MM.1S (cell line): Measurements from ENCODE around the gene RNF214.

Experiments used
- DNase-seq: peaks from one replicate; pipeline ENCODE4 v3.0.0-alpha.2; 2015
- H2AFZ ChIP-seq: fragments of 300-600 bp; sonication (generic); 2 replicates; pipeline ENCODE4 v1.6.0; 2016; ENCODE audit warnings: antibody characterized with exemption, low read length
- H3F3A ChIP-seq: fragments of 300-600 bp; sonication (generic); 2 replicates; pipeline ENCODE4 v1.6.1; 2016; ENCODE audit warnings: mild to moderate bottlenecking, antibody characterized with exemption, low read length, moderate library complexity, mixed read lengths; ENCODE audit not compliant: insufficient read depth
- H3K27ac ChIP-seq: fragments of 300-600 bp; sonication (generic); 2 replicates; pipeline ENCODE4 v1.5.1; 2016; ENCODE audit warnings: mild to moderate bottlenecking, low read length
- H3K27me3 ChIP-seq: fragments of 300-600 bp; sonication (generic); replicated peaks from 2 replicates; pipeline ENCODE4 v1.6.0; 2016; ENCODE audit warnings: low read length; ENCODE audit not compliant: insufficient read depth
- H3K36me3 ChIP-seq: fragments of 300-600 bp; sonication (generic); replicated peaks from 2 replicates; pipeline ENCODE4 v1.6.1; 2016; ENCODE audit warnings: mild to moderate bottlenecking, low read length, mixed read lengths; ENCODE audit not compliant: insufficient read depth
- H3K4me1 ChIP-seq: fragments of 300-600 bp; sonication (generic); 2 replicates; pipeline ENCODE4 v1.6.1; 2016; ENCODE audit warnings: low read length, mixed read lengths
- H3K4me2 ChIP-seq: fragments of 300-600 bp; sonication (generic); 2 replicates; pipeline ENCODE4 v1.6.0; 2016; ENCODE audit warnings: low read depth, low read length
- H3K4me3 ChIP-seq: fragments of 300-600 bp; sonication (generic); 2 replicates; pipeline ENCODE4 v1.5.1; 2016; ENCODE audit warnings: low read length, mixed read lengths
- H3K79me2 ChIP-seq: fragments of 300-600 bp; sonication (generic); 2 replicates; pipeline ENCODE4 v1.6.1; 2016; ENCODE audit warnings: mixed run types, low read length, mixed read lengths
- H3K9ac ChIP-seq: fragments of 300-600 bp; sonication (generic); 2 replicates; pipeline ENCODE4 v1.6.1; 2016; ENCODE audit warnings: low read length, mixed read lengths
- H3K9me2 ChIP-seq: fragments of 300-600 bp; sonication (generic); replicated peaks from 2 replicates; pipeline ENCODE4 v1.6.1; 2016; ENCODE audit warnings: mild to moderate bottlenecking, low read length, mixed read lengths; ENCODE audit not compliant: insufficient read depth
- H3K9me3 ChIP-seq: fragments of 300-600 bp; sonication (generic); replicated peaks from 2 replicates; pipeline ENCODE4 v1.6.1; 2016; ENCODE audit warnings: mild to moderate bottlenecking, low read length, mixed read lengths; ENCODE audit not compliant: insufficient read depth
- H4K20me1 ChIP-seq: fragments of 300-600 bp; sonication (generic); 2 replicates; pipeline ENCODE4 v1.6.1; 2016; ENCODE audit warnings: mild to moderate bottlenecking, low read length, moderate library complexity, mixed read lengths; ENCODE audit not compliant: insufficient read depth
- EZH2 ChIP-seq: fragments of 300-600 bp; sonication (generic); optimal IDR thresholded peaks from 2 replicates; pipeline ENCODE3; 2017; ENCODE audit warnings: low read depth, mild to moderate bottlenecking, antibody characterized with exemption, low read length, mixed read lengths
- EZH2phosphoT487 ChIP-seq: fragments of 300-600 bp; sonication (generic); IDR thresholded peaks from 2 replicates; pipeline ENCODE4 v1.6.1; 2018; ENCODE audit warnings: antibody characterized with exemption, low read length
- TF ChIP-seq, protein P1 (sequence below): fragments of 300-600 bp; sonication (generic); IDR thresholded peaks from 2 replicates; pipeline ENCODE4 v1.5.1; 2016; ENCODE audit warnings: antibody characterized with exemption, low read length, mixed read lengths

The RNF214 gene

DNA sequence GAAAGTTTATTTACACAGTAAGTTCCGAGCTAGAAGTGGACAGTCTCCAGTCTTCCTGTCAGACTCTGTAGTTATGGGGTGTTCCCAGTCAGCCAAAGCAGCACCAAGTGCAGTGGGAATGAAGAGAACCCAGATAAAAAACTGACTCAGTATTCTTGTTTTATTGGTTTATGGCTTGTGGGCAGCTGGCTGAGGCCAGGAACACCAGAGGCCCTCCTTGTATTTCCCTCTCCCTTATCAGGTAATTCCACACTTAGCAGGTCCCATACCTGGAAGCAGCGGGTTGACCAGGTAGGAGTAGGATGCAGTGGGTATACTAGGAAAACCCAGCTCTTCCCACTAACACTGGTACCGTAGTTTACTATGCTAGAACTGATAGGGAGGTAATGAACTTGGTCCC lies 55.2 kb downstream of the RNF214 start:
- Histone ChIP-seq H3K4me2 (no peak overlapping the region), H3K36me3 (no peaks in the 10 kb centered on the region), H3K27ac (no peak overlapping the region), H3K4me3 (no peak overlapping the region), H3K27me3 (no peaks in the 10 kb centered on the region), H3K9me3 (no peaks in the 10 kb centered on the region), H3K9ac (no peak overlapping the region), H2AFZ (no peak overlapping the region), H3K9me2 (no peaks in the 10 kb centered on the region), H4K20me1 (no peaks in the 10 kb centered on the region), H3K79me2 (no peaks in the 10 kb centered on the region), H3F3A (no peaks in the 10 kb centered on the region), H3K4me1 (no peaks in the 10 kb centered on the region)
- DNase-seq, result no peak
- no peak for TF ChIP-seq EZH2
- no peak for TF ChIP-seq EZH2phosphoT487
- TF ChIP-seq, protein P1, sequence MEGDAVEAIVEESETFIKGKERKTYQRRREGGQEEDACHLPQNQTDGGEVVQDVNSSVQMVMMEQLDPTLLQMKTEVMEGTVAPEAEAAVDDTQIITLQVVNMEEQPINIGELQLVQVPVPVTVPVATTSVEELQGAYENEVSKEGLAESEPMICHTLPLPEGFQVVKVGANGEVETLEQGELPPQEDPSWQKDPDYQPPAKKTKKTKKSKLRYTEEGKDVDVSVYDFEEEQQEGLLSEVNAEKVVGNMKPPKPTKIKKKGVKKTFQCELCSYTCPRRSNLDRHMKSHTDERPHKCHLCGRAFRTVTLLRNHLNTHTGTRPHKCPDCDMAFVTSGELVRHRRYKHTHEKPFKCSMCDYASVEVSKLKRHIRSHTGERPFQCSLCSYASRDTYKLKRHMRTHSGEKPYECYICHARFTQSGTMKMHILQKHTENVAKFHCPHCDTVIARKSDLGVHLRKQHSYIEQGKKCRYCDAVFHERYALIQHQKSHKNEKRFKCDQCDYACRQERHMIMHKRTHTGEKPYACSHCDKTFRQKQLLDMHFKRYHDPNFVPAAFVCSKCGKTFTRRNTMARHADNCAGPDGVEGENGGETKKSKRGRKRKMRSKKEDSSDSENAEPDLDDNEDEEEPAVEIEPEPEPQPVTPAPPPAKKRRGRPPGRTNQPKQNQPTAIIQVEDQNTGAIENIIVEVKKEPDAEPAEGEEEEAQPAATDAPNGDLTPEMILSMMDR, result no peak

DNA sequence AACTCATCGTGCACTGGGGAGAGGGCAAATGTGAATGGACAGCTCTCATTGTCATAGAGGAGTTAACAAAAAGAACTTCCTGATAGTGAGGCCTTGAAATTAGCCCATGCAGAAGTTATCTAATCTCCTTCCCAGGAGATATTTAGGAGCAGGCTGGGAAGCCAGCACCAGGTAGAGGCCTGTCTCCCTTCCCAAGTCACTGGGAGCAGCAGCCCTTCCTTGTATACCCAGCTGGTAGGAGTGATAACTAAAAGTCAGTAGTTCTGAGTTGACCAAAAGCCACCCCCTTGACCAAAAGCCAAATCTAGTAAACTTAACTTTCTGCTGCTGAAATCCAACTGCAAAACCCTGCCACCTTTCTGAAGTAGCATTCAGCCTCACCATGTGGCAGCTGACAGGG lies 57.3 kb downstream of the RNF214 start:
- H3K36me3 ChIP-seq, result no peaks in the 10 kb centered on the region

DNA sequence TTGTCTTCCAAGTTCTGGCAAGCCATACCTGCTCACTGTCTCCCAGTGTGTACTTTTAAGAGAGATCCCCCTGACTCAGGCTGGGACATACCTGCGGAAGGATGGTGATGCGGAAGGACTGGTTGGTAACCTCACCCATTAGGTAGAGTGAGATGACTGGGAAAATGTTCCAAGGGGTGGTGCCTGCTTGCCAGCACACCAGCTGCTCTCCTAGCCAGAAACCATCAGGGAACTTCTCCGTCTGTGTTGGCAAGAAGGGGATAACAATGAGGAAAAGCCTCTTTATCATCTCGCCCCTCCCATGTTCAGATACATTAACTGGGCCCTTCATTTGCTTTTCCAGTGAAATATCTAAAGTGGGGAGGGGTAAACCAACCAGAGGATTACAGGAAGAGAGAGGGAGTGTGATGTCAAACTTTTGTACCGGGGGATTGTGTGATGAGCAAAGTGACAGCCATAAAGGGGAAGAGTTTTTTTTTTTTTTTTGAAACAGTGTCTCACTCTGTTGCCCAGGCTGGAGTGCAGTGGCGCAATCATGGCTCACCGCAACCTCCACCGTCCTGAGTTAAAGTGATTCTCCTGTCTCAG lies 58.4 kb downstream of the RNF214 start, which contains the start of gene BACE1-AS:
Gene BACE1-AS (plus strand): TSS at position 538 of the 588 bp plus-strand sequence.
- DNase-seq, result no peak
- Histone ChIP-seq H3K4me3 (no peak within 1 kb of the TSS), H3K27ac (no peak within 1 kb of the TSS), H3F3A (no peaks in the 10 kb centered on the region), H3K9me2 (no peaks in the 10 kb centered on the region), H2AFZ (no peak within 1 kb of the TSS), H3K9ac (no peak within 1 kb of the TSS), H3K4me2 (no peak within 1 kb of the TSS), H3K9me3 (no peaks in the 10 kb centered on the region), H4K20me1 (no peaks in the 10 kb centered on the region), H3K27me3 (no peaks in the 10 kb centered on the region), H3K79me2 (no peaks in the 10 kb centered on the region), H3K36me3 (no peaks in the 10 kb centered on the region), H3K4me1 (no peaks in the 10 kb centered on the region)
- TF ChIP-seq EZH2 (no peak), EZH2phosphoT487 (no peak)
- TF ChIP-seq, protein P1, result no peak

More for the DNA sequence above, 57.3 kb downstream of the RNF214 start:
- Histone ChIP-seq H3K9me3 (no peaks in the 10 kb centered on the region), H3K4me1 (no peaks in the 10 kb centered on the region), H3K4me2 (no peak overlapping the region), H3K27me3 (no peaks in the 10 kb centered on the region), H4K20me1 (no peaks in the 10 kb centered on the region), H3K4me3 (no peak overlapping the region), H3K79me2 (no peaks in the 10 kb centered on the region), H3K9ac (no peak overlapping the region), H3K9me2 (no peaks in the 10 kb centered on the region), H3F3A (no peaks in the 10 kb centered on the region), H2AFZ (no peak overlapping the region), H3K27ac (no peak overlapping the region)
- no peak for DNase-seq
- TF ChIP-seq, protein P1, result no peak
- no peak for TF ChIP-seq EZH2phosphoT487
- TF ChIP-seq EZH2, result no peak
